SK-N-DZ (cell line): ENCODE results near the gene CALM3.

ENCODE experiments used
- DNase-seq: peaks from one replicate; pipeline ENCODE4 v3.0.0-alpha.2; 2015; ENCODE audit warnings: low spot score

The CALM3 gene

DNA sequence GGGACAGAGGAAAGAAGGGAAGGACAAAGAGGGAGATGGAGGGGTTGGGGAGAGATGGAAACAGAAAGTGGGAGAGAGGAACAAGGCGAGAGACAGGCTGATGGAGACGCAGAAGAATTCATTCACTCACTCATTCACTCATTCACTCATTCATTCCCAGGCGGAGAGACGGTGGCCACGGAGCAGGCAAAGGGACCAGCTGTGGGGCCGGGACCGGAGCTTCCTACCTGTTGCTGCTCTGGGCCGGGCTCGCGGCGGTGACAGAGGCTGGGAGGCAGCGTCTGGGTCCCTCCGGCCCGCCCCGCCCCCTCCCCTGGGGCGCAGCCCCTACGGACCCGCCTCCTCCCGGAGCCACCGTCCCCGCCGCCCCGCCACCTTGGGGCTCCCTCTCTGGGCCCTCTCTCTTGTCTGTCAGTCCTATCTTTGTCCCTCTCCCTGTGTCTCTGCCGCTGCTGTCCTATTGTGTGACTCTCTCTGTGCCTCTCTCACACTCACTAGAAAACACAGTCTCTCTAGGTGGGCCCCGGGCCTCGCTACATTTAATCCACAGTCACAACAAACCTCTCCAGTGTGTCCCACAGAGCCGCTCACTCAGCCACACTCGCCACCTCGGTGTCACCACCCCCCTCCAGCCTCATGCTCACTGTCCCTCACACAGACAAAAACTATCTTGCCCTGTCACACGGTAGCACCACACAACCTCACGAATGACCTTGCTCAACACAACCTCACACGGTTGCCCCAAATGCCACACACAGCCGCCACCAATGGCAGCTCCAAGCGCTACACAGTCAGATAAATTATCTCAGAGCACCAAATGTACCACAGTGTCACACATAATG is 35.0 kb downstream of the CALM3 start, which contains the start of gene GNG8:
Gene GNG8, minus strand, starts transcription at position 283 of the 842 bp plus-strand sequence. CDS start 1,520 bp downstream, outside the sequence.
- no peak for DNase-seq

- no peak for DNase-seq
Measured at GRCh38 chr19:46637224-46637623, 36.1 kb downstream of the CALM3 start.

DNA sequence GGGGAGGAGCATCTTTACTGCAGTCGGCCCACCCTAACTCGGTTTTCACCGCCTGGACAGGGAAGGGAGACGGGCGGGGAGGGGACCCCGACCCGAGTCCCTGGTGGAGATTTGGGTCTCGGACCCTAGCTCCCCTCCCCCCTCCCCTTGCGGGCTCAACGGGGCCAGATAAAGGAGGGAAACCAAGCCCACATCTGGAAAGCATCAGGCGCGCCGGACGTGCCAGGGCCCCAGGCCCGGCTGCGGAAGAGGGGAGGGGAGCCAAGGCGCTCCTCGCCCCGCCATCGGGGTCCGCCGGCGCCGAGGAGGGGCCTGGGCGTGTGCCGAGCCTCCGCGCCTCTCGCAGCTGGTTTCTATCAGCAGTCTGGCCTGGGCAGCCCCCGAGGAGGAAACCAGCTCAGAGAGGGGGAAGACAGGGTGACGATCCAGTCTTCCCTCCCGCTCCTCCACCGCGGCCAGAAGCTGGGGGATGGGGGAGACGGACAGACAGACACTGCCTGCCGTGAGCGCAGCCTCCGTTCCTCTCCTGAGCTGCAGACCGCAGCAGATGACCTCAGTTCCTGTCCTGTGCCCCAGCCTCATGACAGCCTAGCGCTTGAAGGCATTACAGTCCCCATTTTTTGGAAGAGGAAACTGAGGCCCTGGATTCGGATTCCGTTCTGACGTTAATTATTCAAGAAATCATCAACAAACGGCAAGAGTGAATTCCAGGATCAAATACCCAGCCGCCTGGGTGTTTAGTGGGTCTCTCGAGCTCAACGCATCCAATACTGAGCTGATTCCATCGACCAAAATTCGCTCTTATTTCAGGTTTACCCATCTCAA is 38.4 kb downstream of the CALM3 start:
- DNase-seq: peak; percentile 64

DNA sequence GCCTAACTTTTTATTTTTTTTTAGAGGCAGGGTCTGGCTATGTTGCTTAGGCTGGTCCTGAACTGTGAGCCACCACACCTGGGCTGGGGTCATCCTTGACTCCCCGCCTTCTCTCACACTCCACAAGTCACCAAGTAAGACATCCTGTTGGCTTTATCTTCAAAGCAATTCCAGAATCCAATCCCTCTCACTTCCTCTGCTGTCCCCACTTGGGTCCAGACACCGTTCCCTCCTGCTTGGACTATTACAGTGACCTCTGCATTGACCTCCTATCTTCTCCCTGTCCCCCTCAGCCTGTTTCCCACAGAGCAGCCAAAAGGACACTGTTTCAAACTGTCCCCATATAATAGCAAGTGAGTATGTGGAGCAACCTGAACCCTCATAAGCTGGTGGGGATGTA is 39.5 kb downstream of the CALM3 start:
- DNase-seq: no peak

DNA sequence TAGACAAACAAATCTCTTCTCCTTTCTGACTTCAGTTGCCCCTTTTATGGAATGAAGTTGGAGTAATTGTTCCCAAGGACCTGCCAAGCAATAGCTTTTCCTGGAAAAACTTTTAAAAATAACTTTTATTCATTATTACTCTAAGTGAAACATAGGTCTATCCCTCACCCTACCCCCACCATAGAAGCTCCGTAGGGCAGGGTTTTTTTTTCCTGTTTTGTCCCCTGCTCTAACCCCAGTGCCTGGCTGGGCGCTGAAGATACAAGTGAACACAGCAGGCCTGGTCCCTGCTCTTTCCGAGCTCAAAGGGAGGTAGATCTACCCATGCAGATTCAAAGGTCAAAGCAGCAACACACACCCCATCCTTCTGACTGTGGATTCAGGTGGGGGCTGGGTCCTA is 43.6 kb downstream of the CALM3 start:
- DNase-seq: no peak

- no peak for DNase-seq
Measured at GRCh38 chr19:46646402-46646801, 45.3 kb downstream of the CALM3 start.

DNA sequence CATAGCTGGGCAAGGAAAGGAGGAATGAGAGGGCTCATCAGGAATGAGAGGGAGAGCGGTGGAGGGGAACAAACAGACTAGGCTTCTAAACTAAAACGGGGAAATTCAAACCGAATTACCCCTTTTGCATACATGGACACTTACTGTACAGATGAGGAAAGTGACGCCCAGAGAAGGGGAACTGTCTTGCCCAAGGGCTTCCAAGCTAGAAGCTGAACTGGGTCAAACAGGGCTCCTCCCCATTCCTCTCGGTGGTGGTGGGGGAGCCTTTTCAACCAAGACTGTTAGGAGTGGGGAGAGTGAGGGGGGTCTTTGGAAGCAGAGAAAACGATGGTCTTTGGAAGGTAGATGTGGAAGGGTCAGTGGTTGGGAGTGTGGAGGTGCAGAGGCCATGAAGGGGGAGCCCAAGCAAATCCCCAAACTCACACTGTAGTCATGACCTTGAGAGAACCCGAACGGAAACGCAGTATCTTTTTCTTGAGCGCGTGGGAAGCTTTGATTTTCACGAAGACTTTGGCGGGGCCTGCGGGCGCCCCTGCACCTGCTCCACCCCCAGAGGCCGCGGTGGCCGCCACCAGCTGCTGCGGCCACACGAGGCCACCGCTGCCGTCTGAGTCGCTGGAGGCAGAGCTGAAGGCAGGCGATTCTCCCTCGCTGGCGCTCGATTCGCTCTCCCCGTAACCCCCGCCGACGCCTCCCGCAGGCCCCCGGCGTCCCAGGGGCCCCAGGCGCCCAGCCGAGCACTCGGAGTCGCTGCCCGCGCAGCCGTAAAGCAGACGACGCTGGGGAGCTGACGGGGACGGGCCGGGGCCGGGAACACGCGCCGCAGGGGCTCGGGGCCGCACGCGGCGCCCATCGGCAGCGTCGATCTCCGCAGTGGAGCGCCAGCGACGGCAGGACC is 47.2 kb downstream of the CALM3 start:
- DNase-seq: no peak

DNA sequence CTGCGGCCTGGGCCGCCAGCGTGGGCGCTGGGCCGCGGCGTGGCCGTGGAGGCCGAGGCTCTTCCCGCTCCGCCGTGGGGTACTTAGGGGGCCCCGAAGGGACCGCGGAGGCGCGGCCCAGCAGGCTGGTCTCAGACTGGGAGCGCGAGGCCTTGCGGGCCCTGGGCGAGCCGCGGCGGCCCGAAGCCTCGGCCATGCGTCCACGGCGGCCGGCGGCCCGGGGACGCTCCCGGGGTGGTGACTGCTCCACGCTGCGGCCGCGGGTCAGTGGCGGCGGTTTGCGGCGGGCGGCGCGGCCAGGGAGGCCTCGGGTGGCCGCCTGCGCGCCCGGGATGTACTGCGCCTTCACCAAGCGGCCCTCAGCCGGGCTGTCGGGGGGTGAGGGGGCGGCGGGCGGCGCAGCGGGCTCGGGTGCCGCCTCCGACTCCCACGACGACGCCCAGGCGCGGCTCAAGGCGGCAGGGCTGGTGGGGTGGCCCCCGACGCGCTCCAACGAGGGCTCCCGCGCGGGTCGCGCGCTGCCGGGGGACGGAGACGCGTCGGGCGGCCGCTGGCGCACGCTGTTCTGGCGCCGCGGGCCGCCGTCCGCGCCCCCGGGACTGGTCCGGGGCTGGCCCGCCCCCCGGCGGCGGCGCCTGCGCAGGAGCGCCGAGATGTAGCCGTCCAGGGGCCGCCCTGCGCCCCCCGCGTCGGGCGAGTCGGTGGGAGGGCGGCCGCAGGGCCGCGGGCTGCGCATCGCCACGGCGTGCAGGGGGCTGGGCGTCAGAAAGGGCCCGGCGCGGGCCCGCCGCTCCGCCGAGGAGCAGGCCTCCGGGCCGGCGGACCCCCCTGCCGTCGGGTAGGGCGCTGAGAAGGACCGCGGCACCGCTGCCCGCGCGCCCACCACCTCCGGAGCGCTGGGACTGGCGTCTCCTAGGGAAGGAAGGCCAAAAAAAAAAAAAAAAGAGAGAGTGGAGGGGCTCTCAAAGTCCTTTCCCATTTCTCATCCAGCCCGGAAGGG is 48.1 kb downstream of the CALM3 start:
- no peak for DNase-seq

DNA sequence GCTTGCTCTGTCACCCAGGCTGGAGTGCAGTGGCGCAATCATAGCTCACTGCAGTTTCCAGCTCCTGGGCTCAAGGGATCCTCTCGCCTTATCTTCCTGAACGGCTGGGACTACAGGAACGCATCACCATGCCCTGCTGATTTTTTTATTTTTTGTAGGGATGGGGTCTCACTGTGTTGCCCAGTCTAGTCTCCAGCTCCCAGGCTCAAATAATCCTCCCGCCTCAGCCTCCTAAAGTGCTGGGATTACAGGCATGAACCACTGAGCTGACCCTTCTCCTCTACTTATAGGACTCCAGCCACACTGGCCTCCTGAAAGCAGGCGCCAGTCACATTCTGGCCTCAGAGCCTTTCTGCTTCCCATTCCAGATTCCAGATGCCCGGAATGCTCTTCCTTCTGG is 49.3 kb downstream of the CALM3 start:
- DNase-seq: no peak

- DNase-seq: no peak
Measured at GRCh38 chr19:46654621-46655152, 53.6 kb downstream of the CALM3 start.

GRCh38 chr19:46656541-46656940 is 55.4 kb downstream of the CALM3 start:
- no peak for DNase-seq

- peak; percentile 29 for DNase-seq
Measured at GRCh38 chr19:46659151-46660007, 58.2 kb downstream of the CALM3 start.

DNA sequence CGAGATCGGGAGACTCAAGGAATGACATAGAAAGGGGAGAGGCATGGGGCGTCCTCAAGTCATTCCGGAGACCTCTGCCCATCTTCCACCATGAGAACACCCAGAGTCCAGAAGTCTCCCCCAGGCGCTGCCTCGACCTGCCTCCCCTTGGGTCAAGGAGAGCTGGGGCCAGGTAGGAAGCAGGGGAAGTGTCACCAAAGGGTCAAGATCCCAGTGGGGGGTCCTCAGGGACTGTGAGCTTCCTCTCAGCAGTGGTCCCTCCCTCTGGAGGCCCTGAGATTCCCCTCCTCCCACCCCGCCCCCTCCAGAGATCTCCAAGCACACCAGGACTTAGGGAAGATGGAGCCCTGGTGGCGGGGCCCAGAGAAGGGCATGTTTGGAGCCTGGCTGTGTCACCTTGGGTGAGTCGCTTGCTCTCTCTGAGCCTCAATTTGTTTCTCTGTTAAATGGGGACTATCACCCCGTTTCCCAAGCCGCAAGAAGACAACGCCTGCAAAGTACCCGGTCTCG is 58.9 kb downstream of the CALM3 start:
- peak; percentile 15 for DNase-seq
